Gastrocnemius medialis (tissue), 4 donors: ENCODE results near the gene DEGS1. TPM values are rescaled to one million over a fixed set of nuclear protein-coding genes. Genes with fewer than 3 reads are reported as not detected.

Experiments used
- ATAC-seq, 2 donors: fragments of 150-250 bp; one replicate each; pipeline ENCODE4 v1.9.1; 2016
- DNase-seq, 2 donors: peaks; one replicate each; pipeline ENCODE4 v3.0.0-alpha.2; 2019
- H3K27ac ChIP-seq, 4 donors: fragments of 200-600 bp; sonication (generic); 1 replicate in 1 of 4; 2 replicates in 3 of 4; pipeline ENCODE4 v1.5.1; 2016 to 2018; ENCODE audit warnings: mild to moderate bottlenecking in 2 of 4, moderate library complexity in 1 of 4
- H3K27me3 ChIP-seq, 3 donors: fragments of 200-600 bp; sonication (generic) in 2 of 3; 1 replicate in 1 of 3; 2 replicates in 2 of 3; pipeline versions ENCODE4 v1.5.1 to v1.6.0; 2016 to 2019; ENCODE audit warnings: mild to moderate bottlenecking in 1 of 3, moderate library complexity in 1 of 3
- H3K36me3 ChIP-seq, 2 donors: fragments of 200-600 bp; sonication (generic) in 1 of 2; one replicate each; pipeline ENCODE4 v1.5.1; 2017 to 2018
- H3K4me1 ChIP-seq, 2 donors: fragments of 200-600 bp; sonication (generic) in 1 of 2; one replicate each; pipeline ENCODE4 v1.5.1; 2016 to 2017; ENCODE audit warnings: mild to moderate bottlenecking in 2 of 2
- H3K4me3 ChIP-seq, 4 donors: fragments of 200-600 bp; sonication (generic) in 3 of 4; 1 replicate in 1 of 4; 2 replicates in 3 of 4; pipeline ENCODE4 v1.5.1; 2016 to 2019; ENCODE audit warnings: mild to moderate bottlenecking in 2 of 4
- H3K9me3 ChIP-seq, 3 donors: fragments of 200-600 bp; sonication (generic) in 2 of 3; 1 replicate in 1 of 3; 2 replicates in 2 of 3; pipeline ENCODE4 v1.5.1; 2016 to 2019
- CTCF ChIP-seq, 5 experiments: fragments of 450-650 bp in 3 of 5; fragments of 200-600 bp in 2 of 5; sonication (generic) in 2 of 5; IDR thresholded peaks in 4 of 5; conservative IDR thresholded peaks in 1 of 5; 1 replicate in 4 of 5; 2 replicates in 1 of 5; pipeline ENCODE4 v1.5.1; 2016 to 2019; ENCODE audit warnings: antibody characterized with exemption in 5 of 5, mild to moderate bottlenecking in 3 of 5, moderate library complexity in 3 of 5
- POLR2A ChIP-seq, 2 donors: fragments of 450-650 bp; IDR thresholded peaks; one replicate each; pipeline ENCODE4 v1.6.1; 2017; ENCODE audit warnings: antibody characterized with exemption in 2 of 2, mild to moderate bottlenecking in 2 of 2, moderate library complexity in 2 of 2
- in situ Hi-C, 4 donors: fragments of 200-750 bp; cut with MboI; loops; one replicate each; pipeline versions ENCODE4 v1.15.0 to v1.8.0; 2017; ENCODE audit warnings: low sequenced_read_pairs in 4 of 4
- intact Hi-C: fragments of 100-400 bp; cut with DNase I; formaldehyde crosslinking; loops from one replicate; pipeline ENCODE4 v1.15.1; 2023; ENCODE audit warnings: low total_unique reads
- total RNA-seq, 4 donors: library from RNA; depleted of rRNA; stranded (reverse); fragments of >200 nt; gene quantifications; one replicate each; pipeline versions ENCODE4 v1.1.0 to v1.2.3, GENCODE V29; 2016

The DEGS1 gene
- total RNA-seq, 4 donors from 2014 or later = 21.5 to 26.3 (median 24.2) TPM

- ATAC-seq (no peak), DNase-seq (no peak)
- Histone ChIP-seq H3K36me3 (no peaks in the 10 kb centered on the region), H3K4me3 (no peak overlapping the region), H3K4me1 (peaks cover 10 to 19% of the 10 kb centered on the region in 2 donors), H3K27me3 (no peaks in the 10 kb centered on the region), H3K27ac (no peak overlapping the region), H3K9me3 (no peaks in the 10 kb centered on the region)
- in situ Hi-C loops = no loop called here
- intact Hi-C loops = no loop called here
- TF ChIP-seq CTCF (IDR thresholded peaks at IDR 0.05 in 4 of 5, conservative IDR thresholded peaks at IDR 0.05 in 1 of 5) = no peak
- TF ChIP-seq POLR2A (IDR thresholded peaks at IDR 0.05) = no peak
Observed at GRCh38 chr1:224185208-224185607, 2.2 kb downstream of the DEGS1 start.

DNA sequence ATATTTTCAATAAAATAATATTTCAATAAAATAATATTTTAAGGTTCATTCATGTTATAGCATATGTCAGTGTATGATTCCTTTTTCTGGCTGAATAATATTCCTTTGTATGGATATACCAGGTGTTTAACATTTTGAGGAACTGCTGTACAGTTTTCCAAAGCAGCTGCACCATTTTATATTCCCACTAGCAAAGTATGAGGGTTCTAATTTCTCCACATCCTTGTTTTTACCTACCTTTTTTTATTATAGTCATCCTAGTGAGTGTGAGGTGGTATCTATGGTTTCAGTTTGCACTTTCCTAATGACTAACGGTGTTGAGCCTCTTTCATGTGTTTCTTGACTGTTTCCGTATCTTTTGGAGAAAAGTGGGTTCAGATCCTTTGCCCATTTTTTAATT lies 5.2 kb downstream of the DEGS1 start:
- Histone ChIP-seq H3K27ac (no peak overlapping the region), H3K4me3 (no peak overlapping the region), H3K27me3 (no peaks in the 10 kb centered on the region), H3K9me3 (no peaks in the 10 kb centered on the region), H3K36me3 (peaks cover 0 to 14% of the 10 kb centered on the region in 2 donors), H3K4me1 (peaks cover 10 to 15% of the 10 kb centered on the region in 2 donors)
- no peak for TF ChIP-seq POLR2A (IDR thresholded peaks at IDR 0.05)
- TF ChIP-seq CTCF (IDR thresholded peaks at IDR 0.05 in 4 of 5, conservative IDR thresholded peaks at IDR 0.05 in 1 of 5) = no peak
- in situ Hi-C loops (no loop called here), intact Hi-C loops (no loop called here)
- ATAC-seq = no peak
- no peak for DNase-seq

DNA sequence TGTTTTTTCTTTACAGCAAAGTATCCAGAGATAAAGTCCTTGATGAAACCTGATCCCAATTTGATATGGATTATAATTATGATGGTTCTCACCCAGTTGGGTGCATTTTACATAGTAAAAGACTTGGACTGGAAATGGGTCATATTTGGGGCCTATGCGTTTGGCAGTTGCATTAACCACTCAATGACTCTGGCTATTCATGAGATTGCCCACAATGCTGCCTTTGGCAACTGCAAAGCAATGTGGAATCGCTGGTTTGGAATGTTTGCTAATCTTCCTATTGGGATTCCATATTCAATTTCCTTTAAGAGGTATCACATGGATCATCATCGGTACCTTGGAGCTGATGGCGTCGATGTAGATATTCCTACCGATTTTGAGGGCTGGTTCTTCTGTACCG lies 6.5 kb downstream of the DEGS1 start:
- Histone ChIP-seq H3K9me3 (no peaks in the 10 kb centered on the region), H3K27me3 (no peaks in the 10 kb centered on the region), H3K36me3 (peaks cover 0 to 18% of the 10 kb centered on the region in 2 donors), H3K27ac (no peak overlapping the region), H3K4me3 (no peak overlapping the region), H3K4me1 (peaks cover under 1 to 9% of the 10 kb centered on the region in 2 donors)
- DNase-seq (no peak), ATAC-seq (no peak)
- in situ Hi-C loops (no loop called here), intact Hi-C loops (no loop called here)
- TF ChIP-seq POLR2A (IDR thresholded peaks at IDR 0.05) = no peak
- TF ChIP-seq CTCF (IDR thresholded peaks at IDR 0.05 in 4 of 5, conservative IDR thresholded peaks at IDR 0.05 in 1 of 5) = no peak

GRCh38 chr1:224192082-224192788 lies 9.2 kb downstream of the DEGS1 start:
- Histone ChIP-seq H3K27ac (no peak overlapping the region), H3K36me3 (peaks cover 0 to 18% of the 10 kb centered on the region in 2 donors), H3K27me3 (no peaks in the 10 kb centered on the region), H3K9me3 (no peaks in the 10 kb centered on the region), H3K4me3 (no peak overlapping the region), H3K4me1 (no peaks in the 10 kb centered on the region)
- TF ChIP-seq POLR2A (IDR thresholded peaks at IDR 0.05) = no peak
- TF ChIP-seq CTCF (IDR thresholded peaks at IDR 0.05 in 4 of 5, conservative IDR thresholded peaks at IDR 0.05 in 1 of 5) = no peak
- ATAC-seq (no peak), DNase-seq (no peak)
- in situ Hi-C loops = no loop called here
- intact Hi-C loops = no loop called here
